Adrenal gland (tissue), 5 donors: ENCODE data around the gene TJP2.

Experiments
- CTCF ChIP-seq, 6 experiments: fragments of 450-650 bp in 4 of 6; fragments of 200-600 bp in 2 of 6; sonication (generic) in 1 of 6; IDR thresholded peaks; 1 replicate in 5 of 6; 2 replicates in 1 of 6; pipeline versions ENCODE4 v1.5.1 to v1.8.0; 2016 to 2021; ENCODE audit warnings: antibody characterized with exemption in 6 of 6, mild to moderate bottlenecking in 2 of 6, moderate library complexity in 1 of 6
- POLR2A ChIP-seq, 2 donors: fragments of 450-650 bp; IDR thresholded peaks; one replicate each; pipeline ENCODE4 v1.6.1; 2017; ENCODE audit warnings: antibody characterized with exemption in 2 of 2, mild to moderate bottlenecking in 2 of 2, moderate library complexity in 1 of 2
- donor health status: DM: no; HTN: no; CAD: no.

- TF ChIP-seq CTCF (IDR thresholded peaks at IDR 0.05) (no peak), POLR2A (IDR thresholded peaks at IDR 0.05) (no peak)
Measured at GRCh38 chr9:69178583-69179011, 4.5 kb downstream of the TJP2 start.
